Tibial nerve (tissue), 4 donors: Measurements from ENCODE around the gene SESN2.

Experiments
- EP300 ChIP-seq, 2 donors: sonication (generic); formaldehyde crosslinking; IDR thresholded peaks; one replicate each; pipeline ENCODE4 v1.6.1; 2017; ENCODE audit warnings: antibody characterized with exemption in 2 of 2, mild to moderate bottlenecking in 1 of 2
- POLR2A ChIP-seq, 2 donors: fragments of 450-650 bp; IDR thresholded peaks; one replicate each; pipeline ENCODE4 v1.6.1; 2017; ENCODE audit warnings: antibody characterized with exemption in 2 of 2, mild to moderate bottlenecking in 2 of 2, moderate library complexity in 2 of 2
- TF ChIP-seq, protein P1 (sequence below), 5 experiments: fragments of 200-600 bp in 3 of 5; fragments of 450-650 bp in 2 of 5; sonication (generic) in 3 of 5; IDR thresholded peaks; one replicate each; pipeline ENCODE4 v1.5.1; 2016 to 2019; ENCODE audit warnings: antibody characterized with exemption in 5 of 5, mild to moderate bottlenecking in 3 of 5, moderate library complexity in 2 of 5

DNA sequence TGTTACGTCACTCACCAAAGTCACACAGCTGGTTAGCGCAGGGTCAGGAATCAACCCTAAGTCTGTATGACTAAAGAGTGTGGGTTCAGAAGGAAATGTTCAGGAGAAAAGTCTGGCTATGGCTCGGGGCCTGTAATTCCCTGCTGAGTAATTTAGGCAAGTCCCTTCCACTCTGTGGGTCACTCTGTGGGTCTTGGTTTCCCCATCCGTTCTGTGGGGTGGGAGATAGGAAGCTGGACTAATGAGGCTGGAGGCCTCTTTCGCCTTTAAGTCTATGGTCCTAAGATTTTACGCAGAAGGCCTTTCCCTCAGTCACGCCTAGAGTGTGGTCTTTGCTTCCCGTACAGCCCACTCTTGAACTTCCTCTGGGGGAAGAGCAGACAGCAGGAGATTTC, 55.2 kb downstream of the SESN2 start:
- TF ChIP-seq, protein P1, sequence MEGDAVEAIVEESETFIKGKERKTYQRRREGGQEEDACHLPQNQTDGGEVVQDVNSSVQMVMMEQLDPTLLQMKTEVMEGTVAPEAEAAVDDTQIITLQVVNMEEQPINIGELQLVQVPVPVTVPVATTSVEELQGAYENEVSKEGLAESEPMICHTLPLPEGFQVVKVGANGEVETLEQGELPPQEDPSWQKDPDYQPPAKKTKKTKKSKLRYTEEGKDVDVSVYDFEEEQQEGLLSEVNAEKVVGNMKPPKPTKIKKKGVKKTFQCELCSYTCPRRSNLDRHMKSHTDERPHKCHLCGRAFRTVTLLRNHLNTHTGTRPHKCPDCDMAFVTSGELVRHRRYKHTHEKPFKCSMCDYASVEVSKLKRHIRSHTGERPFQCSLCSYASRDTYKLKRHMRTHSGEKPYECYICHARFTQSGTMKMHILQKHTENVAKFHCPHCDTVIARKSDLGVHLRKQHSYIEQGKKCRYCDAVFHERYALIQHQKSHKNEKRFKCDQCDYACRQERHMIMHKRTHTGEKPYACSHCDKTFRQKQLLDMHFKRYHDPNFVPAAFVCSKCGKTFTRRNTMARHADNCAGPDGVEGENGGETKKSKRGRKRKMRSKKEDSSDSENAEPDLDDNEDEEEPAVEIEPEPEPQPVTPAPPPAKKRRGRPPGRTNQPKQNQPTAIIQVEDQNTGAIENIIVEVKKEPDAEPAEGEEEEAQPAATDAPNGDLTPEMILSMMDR (IDR thresholded peaks at IDR 0.05), result no peak
- TF ChIP-seq POLR2A (IDR thresholded peaks at IDR 0.05) (no peak), EP300 (IDR thresholded peaks at IDR 0.05) (no peak)
